ENCODE measurements around the gene LSM11. TPM values are rescaled to one million over a fixed set of nuclear protein-coding genes. Genes with fewer than 3 reads are reported as not detected.

Gene LSM11
- polyA plus RNA-seq, 1 experiment: 2.5 TPM

- H3K9me3 ChIP-seq (ENCODE audit: control insufficient read depth, insufficient read depth, low read length): no peaks in the 10 kb centered on the region
- ChIA-PET CTCF (interaction anchor here (0.6 to 4.7 kb wide), 6 partner anchors 9 to 428 kb away, joined by 3 to 88 read pairs (median 6); partner anchors contain the start of gene THG1L), POLR2A (no interaction called here)
- H3K27me3 ChIP-seq (ENCODE audit: control insufficient read depth, insufficient read depth, low read length): no peaks in the 10 kb centered on the region
- H3K4me3 ChIP-seq (ENCODE audit: low read depth, low read length): no peak overlapping the region
- no peak for DNase-seq (ENCODE audit: low read depth, low spot score)
- TF ChIP-seq CTCF (IDR thresholded peaks at IDR 0.05; ENCODE audit: low read depth, low read length): no peak
- no peak overlapping the region for H3K27ac ChIP-seq (ENCODE audit: low read depth, low read length)
These were observed 2.4 kb upstream of the LSM11 start for GRCh38 chr5:157741131-157741530.

- ChIA-PET POLR2A (no interaction called here), CTCF (interaction anchor here (0.5 to 4.7 kb wide), 54 partner anchors 9 to 1333 kb away, joined by 3 to 88 read pairs (median 6); partner anchors contain the start of genes C5orf52 and THG1L)
- no peak for DNase-seq (ENCODE audit: low read depth, low spot score)
- Histone ChIP-seq H3K9me3 (ENCODE audit: control insufficient read depth, insufficient read depth, low read length) (no peaks in the 10 kb centered on the region), H3K4me3 (ENCODE audit: low read depth, low read length) (peak overlapping the region; percentile 76), H3K27ac (ENCODE audit: low read depth, low read length) (no peak overlapping the region), H3K27me3 (ENCODE audit: control insufficient read depth, insufficient read depth, low read length) (no peaks in the 10 kb centered on the region)
- no peak for TF ChIP-seq CTCF (IDR thresholded peaks at IDR 0.05; ENCODE audit: low read depth, low read length)
These were observed 819 bp downstream of the LSM11 start for GRCh38 chr5:157744051-157745011.

- no peaks in the 10 kb centered on the region for H3K9me3 ChIP-seq (ENCODE audit: control insufficient read depth, insufficient read depth, low read length)
- TF ChIP-seq CTCF (IDR thresholded peaks at IDR 0.05; ENCODE audit: low read depth, low read length): no peak
- no peak for DNase-seq (ENCODE audit: low read depth, low spot score)
- peak overlapping the region; percentile 76 for H3K4me3 ChIP-seq (ENCODE audit: low read depth, low read length)
- no peak overlapping the region for H3K27ac ChIP-seq (ENCODE audit: low read depth, low read length)
- ChIA-PET CTCF (interaction anchor here (0.9 to 4.7 kb wide), 4 partner anchors 8 to 419 kb away, joined by 3 to 88 read pairs (median 6); no protein-coding TSS in a partner anchor), POLR2A (no interaction called here)
- no peaks in the 10 kb centered on the region for H3K27me3 ChIP-seq (ENCODE audit: control insufficient read depth, insufficient read depth, low read length)
These were observed 1.5 kb downstream of the LSM11 start for GRCh38 chr5:157745041-157745456.

- no peak for DNase-seq (ENCODE audit: low read depth, low spot score)
- no peaks in the 10 kb centered on the region for H3K27me3 ChIP-seq (ENCODE audit: control insufficient read depth, insufficient read depth, low read length)
- H3K9me3 ChIP-seq (ENCODE audit: control insufficient read depth, insufficient read depth, low read length): no peaks in the 10 kb centered on the region
- no peak for TF ChIP-seq CTCF (IDR thresholded peaks at IDR 0.05; ENCODE audit: low read depth, low read length)
- CTCF ChIA-PET: interaction anchor here (0.6 to 1.5 kb wide), 4 partner anchors 15 to 948 kb away, joined by 3 to 5 read pairs (median 4); no protein-coding TSS in a partner anchor
- H3K4me3 ChIP-seq (ENCODE audit: low read depth, low read length): no peak overlapping the region
- no peak overlapping the region for H3K27ac ChIP-seq (ENCODE audit: low read depth, low read length)
- POLR2A ChIA-PET: interaction anchor here (1.0 kb wide), 1 partner anchor 189 kb away, joined by 6 read pairs; no protein-coding TSS in a partner anchor
These were observed 3.7 kb downstream of the LSM11 start for GRCh38 chr5:157747173-157747740.

Measured in AG04450 (cell line).